HepG2 (cell line): ENCODE data around the gene KDM7A. TPM values are rescaled to one million over a fixed set of nuclear protein-coding genes. Genes with fewer than 3 reads are reported as not detected.

Source experiments
- FOXK1 ChIP-seq: sonication (generic); formaldehyde crosslinking; IDR thresholded peaks from 2 replicates; pipeline ENCODE4 v1.4.0; 2020; ENCODE audit warnings: low read depth, missing genetic modification reagents, borderline replicate concordance
- GATA4 ChIP-seq: sonication (generic); IDR thresholded peaks from 2 replicates; pipeline ENCODE4 v1.6.1; 2016; ENCODE audit warnings: antibody characterized with exemption, low read depth, borderline replicate concordance
- HOXD1 ChIP-seq: sonication (generic); formaldehyde crosslinking; IDR thresholded peaks from 2 replicates; pipeline ENCODE4 v1.5.0; 2020; ENCODE audit warnings: missing genetic modification reagents
- MTA3 ChIP-seq: sonication (generic); formaldehyde crosslinking; IDR thresholded peaks from 2 replicates; pipeline ENCODE4 v1.4.0; 2020; ENCODE audit warnings: missing genetic modification reagents
- NCOR1 ChIP-seq: fragments of 200-600 bp; sonication (generic); IDR thresholded peaks from 2 replicates; pipeline ENCODE4 v1.7.0; 2017; ENCODE audit warnings: antibody characterized with exemption, low read length, borderline replicate concordance
- NR2F6 ChIP-seq, 2 experiments: IDR thresholded peaks; 2 replicates each; pipeline ENCODE4 v1.6.1; 2016; ENCODE audit warnings: antibody characterized with exemption in 1 of 2, mild to moderate bottlenecking in 1 of 2
- NR3C1 ChIP-seq: sonication (generic); formaldehyde crosslinking; IDR thresholded peaks from 2 replicates; pipeline ENCODE4 v1.4.0; 2020; ENCODE audit warnings: missing genetic modification reagents
- ZNF234 ChIP-seq: sonication (generic); formaldehyde crosslinking; conservative IDR thresholded peaks from 2 replicates; pipeline ENCODE4 v1.5.1; 2020; ENCODE audit warnings: mild to moderate bottlenecking, missing genetic modification reagents
- ZNF33A ChIP-seq: sonication (generic); formaldehyde crosslinking; IDR thresholded peaks from 2 replicates; pipeline ENCODE4 v1.5.1; 2020; ENCODE audit warnings: missing genetic modification reagents, mild to moderate bottlenecking, moderate library complexity, borderline replicate concordance
- ZNF501 ChIP-seq: sonication (generic); formaldehyde crosslinking; IDR thresholded peaks from 2 replicates; pipeline ENCODE4 v1.5.1; 2020; ENCODE audit warnings: mild to moderate bottlenecking, moderate library complexity, missing genetic modification reagents
- ZNF557 ChIP-seq: sonication (generic); formaldehyde crosslinking; IDR thresholded peaks from 2 replicates; pipeline ENCODE4 v1.4.0; 2020; ENCODE audit warnings: missing genetic modification reagents
- ZNF562 ChIP-seq: sonication (generic); formaldehyde crosslinking; IDR thresholded peaks from 2 replicates; pipeline ENCODE4 v1.8.0; 2022; ENCODE audit warnings: missing genetic modification reagents, borderline replicate concordance
- ZNF678 ChIP-seq: sonication (generic); formaldehyde crosslinking; IDR thresholded peaks from 2 replicates; pipeline ENCODE4 v1.4.0; 2020; ENCODE audit warnings: mild to moderate bottlenecking, missing genetic modification reagents
- ZNF776 ChIP-seq: sonication (generic); formaldehyde crosslinking; IDR thresholded peaks from 2 replicates; pipeline ENCODE4 v1.4.0; 2020; ENCODE audit warnings: mild to moderate bottlenecking, missing genetic modification reagents
- ZSCAN21 ChIP-seq: sonication (generic); formaldehyde crosslinking; IDR thresholded peaks from 2 replicates; pipeline ENCODE4 v1.8.0; 2022; ENCODE audit warnings: mild to moderate bottlenecking, missing genetic modification reagents, moderate library complexity, borderline replicate concordance
- polyA plus RNA-seq, 8 experiments: library from polyadenylated mRNA; depleted of rRNA in 3 of 8; stranded (reverse) in 7 of 8; unstranded in 1 of 8; fragments of >200 nt; fragmentation: Illumina TruSeq in 4 of 8; extraction: Trizol in 4 of 8; gene quantifications; 2 replicates each; pipeline versions ENCODE4 v1.2.1 to v1.2.3, GENCODE V29; 2011 to 2016; ENCODE audit warnings: low read depth in 4 of 8, missing spikeins in 1 of 8, mixed read lengths in 1 of 8; ENCODE audit not compliant: insufficient read depth in 1 of 8
- total RNA-seq, 5 experiments: library from RNA; depleted of rRNA; stranded (reverse); fragments of >200 nt; fragmentation: Illumina TruSeq; extraction: Trizol; gene quantifications; 2 replicates each; pipeline ENCODE4 v1.2.3, GENCODE V29; 2016; ENCODE audit warnings: low read depth in 1 of 5
- TF ChIP-seq, protein P1 (sequence below): sonication (generic); formaldehyde crosslinking; IDR thresholded peaks from 2 replicates; pipeline ENCODE4 v1.4.0; 2020; ENCODE audit warnings: missing genetic modification reagents, mild to moderate bottlenecking, borderline replicate concordance
- TF ChIP-seq, protein P2 (sequence below): sonication (generic); formaldehyde crosslinking; IDR thresholded peaks from 2 replicates; pipeline ENCODE4 v1.8.0; 2022; ENCODE audit warnings: mild to moderate bottlenecking, missing genetic modification reagents, moderate library complexity
- TF ChIP-seq, protein P3 (sequence below): sonication (generic); formaldehyde crosslinking; IDR thresholded peaks from 2 replicates; pipeline ENCODE4 v1.4.0; 2020; ENCODE audit warnings: missing genetic modification reagents, mild to moderate bottlenecking, borderline replicate concordance

Gene KDM7A
- total and polyA plus RNA-seq, 2 of the 13 experiments (the other 11 are each of a cell fraction or from before 2014, with no cell fraction given): 10.8 to 16.8 TPM

DNA sequence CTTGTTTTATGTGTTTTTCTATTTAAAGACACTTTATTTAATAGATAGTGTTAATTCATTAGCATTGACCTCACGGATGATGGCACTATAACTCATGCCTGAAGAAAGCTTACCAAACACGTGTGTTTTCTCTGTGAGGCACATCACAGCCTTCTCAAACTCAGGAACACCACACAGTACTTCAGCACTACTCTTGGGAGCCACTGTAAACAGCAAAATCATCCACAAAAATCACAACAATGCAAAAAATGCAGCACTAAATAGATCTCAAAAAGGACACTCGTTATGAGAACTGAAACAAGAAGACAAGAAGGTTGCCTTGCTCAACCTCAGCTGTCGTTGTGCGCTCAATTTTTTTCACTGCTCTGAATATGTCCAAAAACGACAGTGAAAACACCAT lies 102.0 kb downstream of the KDM7A start (continued):
- no peak for TF ChIP-seq NR2F6 (IDR thresholded peaks at IDR 0.05)
- no peak for TF ChIP-seq NR2F6 (CRISPR knock-in tag; IDR thresholded peaks at IDR 0.05)
- TF ChIP-seq FOXK1 (CRISPR knock-in tag): no peak
- no peak for TF ChIP-seq GATA4
- no peak for TF ChIP-seq ZNF501 (CRISPR knock-in tag)
- no peak for TF ChIP-seq ZSCAN21 (CRISPR knock-in tag)
- TF ChIP-seq, protein P1, sequence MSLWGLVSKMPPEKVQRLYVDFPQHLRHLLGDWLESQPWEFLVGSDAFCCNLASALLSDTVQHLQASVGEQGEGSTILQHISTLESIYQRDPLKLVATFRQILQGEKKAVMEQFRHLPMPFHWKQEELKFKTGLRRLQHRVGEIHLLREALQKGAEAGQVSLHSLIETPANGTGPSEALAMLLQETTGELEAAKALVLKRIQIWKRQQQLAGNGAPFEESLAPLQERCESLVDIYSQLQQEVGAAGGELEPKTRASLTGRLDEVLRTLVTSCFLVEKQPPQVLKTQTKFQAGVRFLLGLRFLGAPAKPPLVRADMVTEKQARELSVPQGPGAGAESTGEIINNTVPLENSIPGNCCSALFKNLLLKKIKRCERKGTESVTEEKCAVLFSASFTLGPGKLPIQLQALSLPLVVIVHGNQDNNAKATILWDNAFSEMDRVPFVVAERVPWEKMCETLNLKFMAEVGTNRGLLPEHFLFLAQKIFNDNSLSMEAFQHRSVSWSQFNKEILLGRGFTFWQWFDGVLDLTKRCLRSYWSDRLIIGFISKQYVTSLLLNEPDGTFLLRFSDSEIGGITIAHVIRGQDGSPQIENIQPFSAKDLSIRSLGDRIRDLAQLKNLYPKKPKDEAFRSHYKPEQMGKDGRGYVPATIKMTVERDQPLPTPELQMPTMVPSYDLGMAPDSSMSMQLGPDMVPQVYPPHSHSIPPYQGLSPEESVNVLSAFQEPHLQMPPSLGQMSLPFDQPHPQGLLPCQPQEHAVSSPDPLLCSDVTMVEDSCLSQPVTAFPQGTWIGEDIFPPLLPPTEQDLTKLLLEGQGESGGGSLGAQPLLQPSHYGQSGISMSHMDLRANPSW (CRISPR knock-in tag): no peak
- no peak for TF ChIP-seq MTA3 (CRISPR knock-in tag)
- TF ChIP-seq ZNF234 (CRISPR knock-in tag): no peak
- TF ChIP-seq, protein P2, sequence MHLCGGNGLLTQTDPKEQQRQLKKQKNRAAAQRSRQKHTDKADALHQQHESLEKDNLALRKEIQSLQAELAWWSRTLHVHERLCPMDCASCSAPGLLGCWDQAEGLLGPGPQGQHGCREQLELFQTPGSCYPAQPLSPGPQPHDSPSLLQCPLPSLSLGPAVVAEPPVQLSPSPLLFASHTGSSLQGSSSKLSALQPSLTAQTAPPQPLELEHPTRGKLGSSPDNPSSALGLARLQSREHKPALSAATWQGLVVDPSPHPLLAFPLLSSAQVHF (CRISPR knock-in tag): no peak
- no peak for TF ChIP-seq ZNF562 (CRISPR knock-in tag)
- no peak for TF ChIP-seq NR3C1 (CRISPR knock-in tag)
- TF ChIP-seq ZNF33A (CRISPR knock-in tag): no peak
- no peak for TF ChIP-seq NCOR1
- TF ChIP-seq ZNF678 (CRISPR knock-in tag): no peak
- no peak for TF ChIP-seq ZNF557
- TF ChIP-seq, protein P3, sequence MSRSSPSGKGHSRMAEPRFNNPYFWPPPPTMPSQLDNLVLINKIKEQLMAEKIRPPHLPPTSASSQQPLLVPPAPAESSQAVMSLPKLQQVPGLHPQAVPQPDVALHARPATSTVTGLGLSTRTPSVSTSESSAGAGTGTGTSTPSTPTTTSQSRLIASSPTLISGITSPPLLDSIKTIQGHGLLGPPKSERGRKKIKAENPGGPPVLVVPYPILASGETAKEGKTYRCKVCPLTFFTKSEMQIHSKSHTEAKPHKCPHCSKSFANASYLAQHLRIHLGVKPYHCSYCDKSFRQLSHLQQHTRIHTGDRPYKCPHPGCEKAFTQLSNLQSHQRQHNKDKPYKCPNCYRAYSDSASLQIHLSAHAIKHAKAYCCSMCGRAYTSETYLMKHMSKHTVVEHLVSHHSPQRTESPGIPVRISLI (CRISPR knock-in tag): no peak
- TF ChIP-seq ZNF776: no peak
- TF ChIP-seq HOXD1 (CRISPR knock-in tag): no peak
